GM10266 (cell line): Measurements from ENCODE around the gene PDE3A.

Experiments
- DNase-seq: peaks from one replicate; pipeline ENCODE4 v3.0.0; 2012; ENCODE audit errors: extremely low spot score
- TF ChIP-seq, protein P1 (sequence below): IDR thresholded peaks from 2 replicates; pipeline ENCODE4 v1.5.1; 2012; ENCODE audit warnings: mild to moderate bottlenecking, low read depth; ENCODE audit not compliant: control insufficient read depth, insufficient read depth; ENCODE audit errors: missing control alignments

PDE3A gene

DNA sequence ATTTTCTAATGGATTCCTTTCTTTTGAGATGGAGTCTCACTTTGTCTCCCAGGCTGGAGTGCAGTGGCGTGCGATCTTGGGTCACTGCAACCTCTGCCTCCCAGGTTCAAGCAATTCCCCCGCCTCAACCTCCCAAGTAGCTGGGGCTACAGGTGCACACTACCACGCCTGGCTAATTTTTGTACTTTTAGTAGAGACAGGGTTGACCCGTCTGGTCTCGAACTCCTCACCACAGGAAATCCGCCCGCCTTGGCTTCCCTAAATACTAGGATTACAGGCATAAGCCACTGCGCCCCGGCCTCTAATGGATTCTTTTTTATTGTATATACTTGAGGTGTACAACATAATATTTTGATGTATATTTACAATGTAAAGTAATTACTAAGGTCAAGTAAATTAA is 186.7 kb downstream of the PDE3A start:
- TF ChIP-seq, protein P1, sequence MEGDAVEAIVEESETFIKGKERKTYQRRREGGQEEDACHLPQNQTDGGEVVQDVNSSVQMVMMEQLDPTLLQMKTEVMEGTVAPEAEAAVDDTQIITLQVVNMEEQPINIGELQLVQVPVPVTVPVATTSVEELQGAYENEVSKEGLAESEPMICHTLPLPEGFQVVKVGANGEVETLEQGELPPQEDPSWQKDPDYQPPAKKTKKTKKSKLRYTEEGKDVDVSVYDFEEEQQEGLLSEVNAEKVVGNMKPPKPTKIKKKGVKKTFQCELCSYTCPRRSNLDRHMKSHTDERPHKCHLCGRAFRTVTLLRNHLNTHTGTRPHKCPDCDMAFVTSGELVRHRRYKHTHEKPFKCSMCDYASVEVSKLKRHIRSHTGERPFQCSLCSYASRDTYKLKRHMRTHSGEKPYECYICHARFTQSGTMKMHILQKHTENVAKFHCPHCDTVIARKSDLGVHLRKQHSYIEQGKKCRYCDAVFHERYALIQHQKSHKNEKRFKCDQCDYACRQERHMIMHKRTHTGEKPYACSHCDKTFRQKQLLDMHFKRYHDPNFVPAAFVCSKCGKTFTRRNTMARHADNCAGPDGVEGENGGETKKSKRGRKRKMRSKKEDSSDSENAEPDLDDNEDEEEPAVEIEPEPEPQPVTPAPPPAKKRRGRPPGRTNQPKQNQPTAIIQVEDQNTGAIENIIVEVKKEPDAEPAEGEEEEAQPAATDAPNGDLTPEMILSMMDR: no peak
- no peak for DNase-seq

DNA sequence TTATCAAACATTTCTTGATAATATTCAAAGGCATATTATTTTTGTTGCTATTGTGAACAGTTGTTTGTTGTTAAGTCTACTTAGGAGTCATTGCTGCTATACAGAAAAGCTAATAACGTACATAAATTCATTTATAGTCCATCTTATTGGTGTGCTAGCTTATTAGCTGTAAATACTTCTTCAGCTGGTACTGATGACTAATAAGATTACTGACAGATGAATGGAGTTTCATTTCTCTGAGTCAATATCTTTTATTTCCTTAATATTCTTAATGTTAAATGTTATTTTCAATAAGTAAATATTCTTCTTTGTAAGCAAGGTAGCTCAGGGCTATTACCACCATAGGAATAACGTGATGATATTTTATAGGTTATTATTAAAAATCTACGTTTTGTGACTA is 187.4 kb downstream of the PDE3A start:
- TF ChIP-seq, protein P1: no peak
- DNase-seq: no peak

DNA sequence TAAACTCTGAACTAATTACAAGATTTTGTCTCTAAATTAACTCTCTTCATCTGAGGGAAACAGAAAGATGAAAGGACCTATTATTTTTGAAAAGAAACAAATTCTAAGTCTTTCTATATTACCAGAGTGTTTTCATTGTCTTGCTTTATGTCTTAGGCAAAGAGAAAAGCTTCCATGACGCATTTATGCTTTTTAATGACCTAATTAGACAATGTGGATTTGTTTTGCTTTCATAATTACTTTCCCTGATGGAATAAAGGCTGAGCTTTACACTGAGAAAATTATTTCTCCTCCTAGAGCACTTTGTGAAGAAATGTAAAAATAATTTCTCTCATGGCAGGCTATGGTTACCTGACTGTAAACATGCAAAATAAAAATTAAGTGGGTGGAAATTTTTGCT is 188.8 kb downstream of the PDE3A start:
- DNase-seq: no peak
- TF ChIP-seq, protein P1: no peak

DNA sequence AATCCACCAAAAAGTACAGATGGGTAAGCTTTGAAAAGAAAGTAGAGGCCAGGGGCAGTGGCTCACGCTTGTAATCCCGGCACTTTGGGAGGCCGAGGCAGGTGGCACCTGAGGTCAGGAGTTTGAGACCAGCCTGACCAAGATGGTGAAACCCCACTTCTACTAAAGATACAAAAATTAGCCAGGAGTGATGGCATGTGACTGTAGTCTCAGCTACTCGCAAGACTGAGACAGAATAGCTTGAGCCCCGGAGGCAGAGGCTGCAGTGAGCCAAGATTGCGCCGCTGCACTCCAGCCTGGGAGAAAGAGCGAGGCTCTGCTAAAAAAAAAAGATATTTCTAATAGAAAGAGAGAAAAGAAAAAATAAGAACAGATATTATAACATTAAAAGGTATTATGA is 192.6 kb downstream of the PDE3A start:
- DNase-seq: no peak
- TF ChIP-seq, protein P1: no peak

DNA sequence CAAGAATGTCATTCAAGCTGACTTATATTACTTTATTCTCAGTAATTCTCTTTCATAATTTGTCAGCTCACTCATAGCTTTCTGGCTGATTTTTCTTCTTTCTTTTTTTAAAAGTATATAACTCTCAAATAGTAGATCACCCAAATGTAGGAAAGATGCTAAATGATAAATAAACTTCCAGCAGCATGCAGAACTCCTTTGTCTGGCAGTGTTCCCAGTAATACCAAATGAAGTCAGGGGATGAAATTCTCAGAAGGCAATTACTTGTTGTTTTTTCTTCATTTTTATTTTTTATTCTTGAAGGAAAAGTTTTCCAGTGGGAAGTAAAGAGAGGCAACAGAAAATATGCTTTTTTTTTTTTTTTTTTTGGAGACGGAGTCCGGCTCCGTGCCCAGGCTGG is 193.5 kb downstream of the PDE3A start:
- DNase-seq: no peak
- TF ChIP-seq, protein P1: no peak

DNA sequence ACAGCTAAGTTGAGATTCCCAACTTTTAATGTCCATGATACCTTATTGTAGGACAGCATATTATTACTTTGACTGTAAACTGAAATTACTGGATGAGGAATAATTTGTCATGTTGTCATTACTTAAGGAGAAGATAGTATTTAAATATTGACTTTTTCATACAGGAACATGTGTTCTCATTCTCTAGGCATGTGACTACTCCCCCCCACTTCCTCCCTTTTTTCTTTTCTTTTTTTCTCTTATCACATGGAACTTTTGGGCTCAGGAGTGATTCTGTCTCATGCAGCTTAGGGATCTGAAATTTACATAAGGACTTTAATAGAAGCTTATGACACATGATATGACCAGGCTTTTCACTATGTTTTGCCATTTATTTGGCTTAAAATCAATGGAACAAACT is 199.1 kb downstream of the PDE3A start:
- no peak for DNase-seq
- TF ChIP-seq, protein P1: no peak

DNA sequence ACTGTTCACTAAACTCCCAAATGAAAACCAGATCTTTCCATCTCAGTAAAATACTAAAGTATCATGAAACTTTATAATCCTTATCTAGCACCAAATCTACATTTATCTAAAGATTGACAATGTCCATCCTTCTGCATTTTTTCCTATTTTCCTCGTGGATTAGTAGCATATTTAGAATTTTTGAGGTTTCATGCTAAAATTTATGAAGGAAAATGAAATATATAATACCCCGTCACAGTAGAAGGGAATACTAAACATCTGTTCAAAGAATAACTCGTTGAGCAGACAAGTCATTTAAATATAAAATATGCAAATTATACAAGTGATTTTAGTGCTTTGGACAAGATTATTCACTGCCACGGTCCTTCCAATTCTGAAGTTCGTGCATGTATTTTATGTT is 204.1 kb downstream of the PDE3A start:
- TF ChIP-seq, protein P1: no peak
- DNase-seq: no peak
